OCI-LY7 (cell line): ENCODE data around the gene TEKT2. TPM values are rescaled to one million over a fixed set of nuclear protein-coding genes. Genes with fewer than 3 reads are reported as not detected.

Experiments
- BruUV-seq: library from RNA; stranded (reverse); fragments of 400-500 nt; replicated peaks from 2 replicates; lab custom pipeline; 2021; lab: Mats Ljungman, UMichigan
- CTCF ChIA-PET: fragments of 300-600 bp; sonication (Branson Sonifier 250); formaldehyde crosslinking; loops from one replicate; lab custom pipeline; 2022; ENCODE audit warnings: antibody characterized with exemption; ENCODE audit not compliant: unreplicated experiment; lab: Charles Lee
- POLR2A ChIA-PET: fragments of 300-600 bp; sonication (Branson Sonifier 250); formaldehyde crosslinking; loops from one replicate; lab custom pipeline; 2022; ENCODE audit warnings: antibody characterized with exemption; lab: Charles Lee
- DNase-seq: peaks from one replicate; pipeline ENCODE4 v3.0.0-alpha.2; 2015; ENCODE audit warnings: low spot score
- H2AFZ ChIP-seq: fragments of 200-600 bp; sonication (generic), shearing (Covaris generic); 2 replicates; pipeline ENCODE4 v1.6.1; 2014; ENCODE audit warnings: mild to moderate bottlenecking, antibody characterized with exemption, low read length, moderate library complexity
- H3K27ac ChIP-seq: fragments of 200-600 bp; sonication (generic); 2 replicates; pipeline ENCODE4 v1.5.1; 2014; ENCODE audit warnings: mixed run types, low read depth, mild to moderate bottlenecking, moderate library complexity, low read length, inconsistent platforms; ENCODE audit not compliant: poor library complexity, severe bottlenecking
- H3K36me3 ChIP-seq: fragments of 200-600 bp; sonication (generic); 2 replicates; pipeline ENCODE4 v1.6.1; 2014; ENCODE audit warnings: mild to moderate bottlenecking, antibody characterized with exemption, low read length, moderate library complexity, mixed read lengths; ENCODE audit not compliant: insufficient read depth
- H3K4me1 ChIP-seq: fragments of 200-600 bp; sonication (generic); 2 replicates; pipeline ENCODE4 v1.5.1; 2014; ENCODE audit warnings: mild to moderate bottlenecking, low read length; ENCODE audit not compliant: insufficient read depth, poor library complexity, severe bottlenecking
- H3K4me2 ChIP-seq: fragments of 200-600 bp; sonication (generic); 2 replicates; pipeline ENCODE4 v1.6.1; 2014; ENCODE audit warnings: mild to moderate bottlenecking, low read length
- H3K4me3 ChIP-seq: fragments of 200-600 bp; sonication (generic); 2 replicates; pipeline ENCODE4 v1.5.1; 2014; ENCODE audit warnings: mild to moderate bottlenecking, low read depth, low read length; ENCODE audit not compliant: poor library complexity, severe bottlenecking
- H3K79me2 ChIP-seq: fragments of 200-600 bp; sonication (generic); 2 replicates; pipeline ENCODE4 v1.6.1; 2016; ENCODE audit warnings: low read depth, mild to moderate bottlenecking, low read length, moderate library complexity, mixed read lengths; ENCODE audit not compliant: insufficient read depth
- H3K9me2 ChIP-seq: fragments of 200-600 bp; sonication (generic); 2 replicates; pipeline ENCODE4 v1.6.1; 2016; ENCODE audit warnings: mild to moderate bottlenecking, low read length, mixed read lengths; ENCODE audit not compliant: insufficient read depth
- H3K9me3 ChIP-seq: fragments of 200-600 bp; sonication (generic); 2 replicates; pipeline ENCODE4 v1.6.1; 2014; ENCODE audit warnings: mild to moderate bottlenecking, mixed run types, low read length, mixed read lengths
- H4K20me1 ChIP-seq: fragments of 200-600 bp; sonication (generic); 2 replicates; pipeline ENCODE4 v1.6.1; 2014; ENCODE audit warnings: mild to moderate bottlenecking, antibody characterized with exemption, low read length, moderate library complexity, mixed read lengths; ENCODE audit not compliant: insufficient read depth
- CTCF ChIP-seq: fragments of 200-600 bp; sonication (generic); conservative IDR thresholded peaks from 2 replicates; pipeline ENCODE4 v1.5.1; 2014; ENCODE audit warnings: mild to moderate bottlenecking, antibody characterized with exemption, low read length, moderate library complexity, mixed read lengths
- EZH2phosphoT487 ChIP-seq: fragments of 200-600 bp; sonication (generic); IDR thresholded peaks from 2 replicates; pipeline ENCODE4 v1.6.1; 2018; ENCODE audit warnings: low read depth, borderline replicate concordance, mild to moderate bottlenecking, mixed run types, antibody characterized with exemption, low read length, moderate library complexity, mixed read lengths
- intact Hi-C: fragments of 100-400 bp; cut with micrococcal nuclease; formaldehyde crosslinking; loops from one replicate; pipeline ENCODE4 v1.10.0; 2022; ENCODE audit not compliant: unreplicated experiment
- total RNA-seq, 2 experiments: library from RNA; depleted of rRNA in 1 of 2; stranded (reverse); fragments of >200 nt in 1 of 2; shearing (Covaris generic) in 1 of 2; gene quantifications; 2 replicates each; pipeline ENCODE4 v1.2.3, GENCODE V29; 2014 to 2022

The TEKT2 gene
- total RNA-seq, 2 experiments from 2014 or later: not detected

GRCh38 chr1:36067871-36068270 is 16.0 kb upstream of the TEKT2 start:
- no peaks in the 10 kb centered on the region for H3K9me3 ChIP-seq
- CTCF ChIA-PET: no interaction called here

DNA sequence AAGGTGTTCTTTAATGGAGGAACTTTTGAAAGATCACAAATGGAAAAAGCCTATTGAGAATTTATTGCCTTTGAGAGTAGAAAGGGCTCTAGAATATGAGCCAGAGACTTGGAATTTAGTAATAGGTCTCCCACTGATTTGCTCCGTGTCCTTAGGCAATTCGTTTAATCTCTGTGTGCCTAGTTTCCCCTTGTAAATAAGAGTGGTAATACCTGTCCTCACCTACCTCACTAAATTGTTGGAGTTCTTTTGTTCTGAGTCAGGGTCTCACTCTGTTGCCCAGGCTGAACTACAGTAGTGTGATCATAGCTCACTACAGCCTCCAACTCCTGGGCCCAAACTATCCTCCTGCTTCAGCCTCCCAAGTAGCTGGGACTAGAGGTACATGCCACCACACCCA is 15.0 kb upstream of the TEKT2 start:
- intact Hi-C loops: no loop called here
- TF ChIP-seq CTCF (no peak), EZH2phosphoT487 (no peak)
- BruUV-seq: no TSS peak
- H3K4me2 ChIP-seq: no peak overlapping the region
- H3K27ac ChIP-seq: no peak overlapping the region
- H3K4me3 ChIP-seq: no peak overlapping the region
- H3K4me1 ChIP-seq: no peaks in the 10 kb centered on the region
- H3K36me3 ChIP-seq: no peaks in the 10 kb centered on the region
- POLR2A ChIA-PET: interaction anchor here (0.6 kb wide), 1 partner anchor 90 kb away, joined by 3 read pairs; no protein-coding TSS in a partner anchor
- H2AFZ ChIP-seq: no peak overlapping the region
- no peaks in the 10 kb centered on the region for H4K20me1 ChIP-seq
- DNase-seq: no peak
- no peaks in the 10 kb centered on the region for H3K9me2 ChIP-seq
- CTCF ChIA-PET: no interaction called here
- no peaks in the 10 kb centered on the region for H3K79me2 ChIP-seq
- no peaks in the 10 kb centered on the region for H3K9me3 ChIP-seq

More at GRCh38 chr1:36067871-36068270, 16.0 kb upstream of the TEKT2 start:
- Histone ChIP-seq H2AFZ (no peak overlapping the region), H3K27ac (no peak overlapping the region), H3K4me1 (no peaks in the 10 kb centered on the region), H3K9me2 (no peaks in the 10 kb centered on the region), H3K79me2 (no peaks in the 10 kb centered on the region), H4K20me1 (no peaks in the 10 kb centered on the region), H3K4me2 (no peak overlapping the region), H3K36me3 (no peaks in the 10 kb centered on the region), H3K4me3 (no peak overlapping the region)
- BruUV-seq: no TSS peak
- POLR2A ChIA-PET: no interaction called here
- no peak for TF ChIP-seq CTCF
- TF ChIP-seq EZH2phosphoT487: no peak
- no peak for DNase-seq
- intact Hi-C loops: no loop called here

DNA sequence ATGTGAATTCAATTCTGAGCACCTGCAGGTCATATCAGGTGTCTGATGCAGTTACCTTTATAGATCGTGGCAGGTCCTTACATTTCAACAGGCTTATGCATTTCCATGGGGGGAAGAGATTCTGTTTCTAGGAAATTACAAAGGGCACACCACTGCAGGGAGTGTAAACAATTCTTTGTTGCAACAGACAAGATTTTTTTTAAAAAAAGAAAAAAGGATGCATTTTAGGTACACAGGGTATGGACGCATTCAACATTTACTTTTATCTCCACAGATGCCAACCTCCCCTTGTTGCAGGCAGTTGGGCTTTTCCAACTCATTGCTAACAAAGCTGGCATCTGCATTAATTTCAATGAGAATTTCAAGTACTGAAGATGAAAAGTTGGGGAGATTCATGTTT is 13.5 kb upstream of the TEKT2 start:
- Histone ChIP-seq H3K4me1 (no peaks in the 10 kb centered on the region), H3K36me3 (no peaks in the 10 kb centered on the region), H3K4me3 (no peak overlapping the region), H3K27ac (no peak overlapping the region), H4K20me1 (no peaks in the 10 kb centered on the region), H2AFZ (no peak overlapping the region), H3K9me3 (no peaks in the 10 kb centered on the region), H3K9me2 (no peaks in the 10 kb centered on the region), H3K4me2 (no peak overlapping the region), H3K79me2 (no peaks in the 10 kb centered on the region)
- no TSS peak for BruUV-seq
- TF ChIP-seq EZH2phosphoT487 (no peak), CTCF (no peak)
- no peak for DNase-seq
- CTCF ChIA-PET: no interaction called here
- intact Hi-C loops: no loop called here
- POLR2A ChIA-PET: no interaction called here
